GM10266 (cell line): ENCODE data around the gene BTAF1.
"Not testable (repeated sequence)": the region's sequence is repeated elsewhere in the genome, so short reads cannot be mapped to it uniquely, and the experiment has no call there.

ENCODE experiments used
- DNase-seq: peaks from one replicate; pipeline ENCODE4 v3.0.0; 2012; ENCODE audit errors: extremely low spot score
- CTCF ChIP-seq: IDR thresholded peaks from 2 replicates; pipeline ENCODE4 v1.5.1; 2012; ENCODE audit warnings: mild to moderate bottlenecking, low read depth; ENCODE audit not compliant: control insufficient read depth, insufficient read depth; ENCODE audit errors: missing control alignments

Gene BTAF1

GRCh38 chr10:92005978-92006377 lies 82.4 kb downstream of the BTAF1 start:
- no peak for TF ChIP-seq CTCF
- DNase-seq = no peak

GRCh38 chr10:92009445-92009844 lies 85.9 kb downstream of the BTAF1 start:
- no peak for DNase-seq
- no peak for TF ChIP-seq CTCF

GRCh38 chr10:92010047-92010735 lies 86.6 kb downstream of the BTAF1 start:
- DNase-seq = no peak
- TF ChIP-seq CTCF = no peak

- no peak for DNase-seq
- TF ChIP-seq CTCF = no peak
Observed at GRCh38 chr10:92011560-92012214, 88.1 kb downstream of the BTAF1 start.

GRCh38 chr10:92014620-92015019 lies 91.0 kb downstream of the BTAF1 start:
- TF ChIP-seq CTCF = no peak
- no peak for DNase-seq

- no peak for TF ChIP-seq CTCF
- no peak for DNase-seq
Observed at GRCh38 chr10:92024700-92025099, 101.1 kb downstream of the BTAF1 start.

GRCh38 chr10:92025340-92025739 lies 101.8 kb downstream of the BTAF1 start:
- DNase-seq = not testable (repeated sequence)
